VCaP (cell line): ENCODE results near the gene FLRT1.
A peak's percentile ranks its signal among the peaks of the same experiment; 100 is the strongest.

Experiments
- H3K27ac ChIP-seq: fragments of 450-650 bp; 2 replicates; pipeline ENCODE4 v1.5.1; 2017
- TF ChIP-seq, protein P1 (sequence below): fragments of 450-650 bp; conservative IDR thresholded peaks from 2 replicates; pipeline ENCODE4 v1.5.1; 2017; ENCODE audit warnings: mild to moderate bottlenecking, moderate library complexity

FLRT1 gene

DNA sequence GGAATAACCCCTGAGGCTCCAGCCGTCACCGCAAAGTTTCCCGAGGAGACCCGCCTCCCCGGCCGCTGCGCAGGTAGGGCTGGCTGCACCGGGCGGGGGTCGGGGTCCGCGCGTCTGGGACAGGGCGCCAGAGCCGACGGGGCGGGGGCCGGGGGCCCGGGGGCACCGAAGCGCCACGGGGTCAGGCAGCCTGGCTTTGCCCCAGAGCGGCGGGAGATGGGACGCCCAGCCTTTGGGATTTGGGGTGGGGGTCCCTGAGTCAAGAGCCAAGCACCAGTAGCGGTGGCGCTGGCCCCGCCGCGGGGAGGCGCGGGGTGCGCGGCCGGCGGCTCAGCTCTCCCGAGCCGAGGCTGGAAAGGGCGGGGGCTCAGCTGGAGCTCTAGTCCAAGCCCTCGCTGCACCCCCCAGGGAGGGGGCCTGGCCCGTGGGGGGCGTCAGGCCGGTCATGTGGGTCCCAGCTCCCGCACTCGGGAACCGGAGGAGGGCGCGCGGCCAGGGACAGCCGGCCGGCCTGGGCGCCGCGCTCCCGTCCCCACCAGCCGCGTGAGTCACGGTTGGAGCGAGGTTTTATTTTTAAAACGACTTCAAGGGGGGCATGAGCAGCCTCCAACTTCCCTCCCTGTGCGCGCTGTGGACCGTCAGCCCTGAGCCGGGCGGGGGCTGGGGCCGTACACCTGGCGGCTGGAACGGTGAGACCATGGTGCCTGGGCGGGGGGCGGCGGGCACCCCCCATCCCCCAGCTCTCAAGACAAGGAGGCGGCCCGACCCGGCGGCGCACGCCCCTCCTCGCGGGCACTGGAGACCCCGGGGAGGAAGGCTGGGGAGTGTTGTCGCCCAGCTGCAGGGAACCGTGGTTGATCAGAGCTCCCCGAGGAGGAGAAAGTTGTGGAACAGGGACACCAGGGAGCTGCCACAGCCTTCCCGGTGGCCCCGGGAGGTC is 626 bp downstream of the FLRT1 start:
- H3K27ac ChIP-seq, result peak overlapping the region; percentile 61; the same call in 1 of the 2 replicates
- TF ChIP-seq, protein P1, sequence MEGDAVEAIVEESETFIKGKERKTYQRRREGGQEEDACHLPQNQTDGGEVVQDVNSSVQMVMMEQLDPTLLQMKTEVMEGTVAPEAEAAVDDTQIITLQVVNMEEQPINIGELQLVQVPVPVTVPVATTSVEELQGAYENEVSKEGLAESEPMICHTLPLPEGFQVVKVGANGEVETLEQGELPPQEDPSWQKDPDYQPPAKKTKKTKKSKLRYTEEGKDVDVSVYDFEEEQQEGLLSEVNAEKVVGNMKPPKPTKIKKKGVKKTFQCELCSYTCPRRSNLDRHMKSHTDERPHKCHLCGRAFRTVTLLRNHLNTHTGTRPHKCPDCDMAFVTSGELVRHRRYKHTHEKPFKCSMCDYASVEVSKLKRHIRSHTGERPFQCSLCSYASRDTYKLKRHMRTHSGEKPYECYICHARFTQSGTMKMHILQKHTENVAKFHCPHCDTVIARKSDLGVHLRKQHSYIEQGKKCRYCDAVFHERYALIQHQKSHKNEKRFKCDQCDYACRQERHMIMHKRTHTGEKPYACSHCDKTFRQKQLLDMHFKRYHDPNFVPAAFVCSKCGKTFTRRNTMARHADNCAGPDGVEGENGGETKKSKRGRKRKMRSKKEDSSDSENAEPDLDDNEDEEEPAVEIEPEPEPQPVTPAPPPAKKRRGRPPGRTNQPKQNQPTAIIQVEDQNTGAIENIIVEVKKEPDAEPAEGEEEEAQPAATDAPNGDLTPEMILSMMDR, result peak; percentile 62

DNA sequence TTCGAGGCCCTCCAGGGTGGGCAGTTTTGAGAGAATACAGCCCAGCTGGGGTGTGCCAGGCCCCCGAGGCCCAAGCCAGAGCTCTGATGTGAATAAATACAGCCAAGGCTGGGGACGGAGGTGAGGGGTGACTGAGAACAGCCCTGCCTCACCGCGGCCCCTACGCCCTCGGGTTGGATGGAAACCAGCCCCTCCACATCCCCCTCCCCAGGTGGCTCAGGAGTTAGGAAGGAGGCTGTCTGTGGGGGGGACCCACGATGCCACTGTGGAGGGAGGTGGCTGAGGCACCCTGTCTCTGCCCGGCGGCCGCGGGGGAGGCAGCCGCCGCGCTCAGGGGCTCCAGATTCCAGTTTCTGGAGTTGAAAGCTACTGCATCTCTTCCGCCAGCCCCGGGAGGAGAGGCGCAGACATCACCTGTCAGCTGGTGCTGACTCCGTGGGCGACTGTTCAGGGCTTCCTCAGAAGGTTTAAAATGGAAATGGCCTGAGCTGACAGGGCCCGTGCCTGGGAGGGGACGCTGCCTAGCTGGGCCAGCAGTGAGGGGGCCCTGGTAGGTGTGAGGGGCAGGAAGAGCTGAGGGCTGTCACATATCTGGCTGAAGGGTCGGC is 1.4 kb downstream of the FLRT1 start:
- TF ChIP-seq, protein P1, result no peak
- no peak overlapping the region; the same call in 1 of the 2 replicates for H3K27ac ChIP-seq

DNA sequence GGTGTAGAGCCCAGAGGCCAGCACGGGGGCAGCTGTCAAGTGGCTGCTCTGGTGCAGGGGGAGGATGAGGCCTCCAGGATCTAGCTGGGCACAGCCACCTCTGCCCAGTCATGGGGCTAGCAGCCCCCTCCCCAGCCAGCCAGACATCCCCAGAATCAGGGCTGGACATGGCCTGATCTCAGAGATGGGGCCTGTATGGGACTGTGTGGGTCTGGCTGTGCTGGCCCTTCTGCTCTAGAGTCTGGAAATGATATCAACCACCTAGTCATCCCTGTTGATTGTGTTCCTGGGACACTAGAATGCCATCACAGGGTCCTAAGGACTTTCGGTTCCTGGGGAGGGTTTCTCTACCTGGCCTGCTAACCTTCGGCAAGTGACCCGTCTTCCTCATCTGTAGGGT is 2.8 kb downstream of the FLRT1 start:
- TF ChIP-seq, protein P1, result no peak
- H3K27ac ChIP-seq, result no peak overlapping the region

DNA sequence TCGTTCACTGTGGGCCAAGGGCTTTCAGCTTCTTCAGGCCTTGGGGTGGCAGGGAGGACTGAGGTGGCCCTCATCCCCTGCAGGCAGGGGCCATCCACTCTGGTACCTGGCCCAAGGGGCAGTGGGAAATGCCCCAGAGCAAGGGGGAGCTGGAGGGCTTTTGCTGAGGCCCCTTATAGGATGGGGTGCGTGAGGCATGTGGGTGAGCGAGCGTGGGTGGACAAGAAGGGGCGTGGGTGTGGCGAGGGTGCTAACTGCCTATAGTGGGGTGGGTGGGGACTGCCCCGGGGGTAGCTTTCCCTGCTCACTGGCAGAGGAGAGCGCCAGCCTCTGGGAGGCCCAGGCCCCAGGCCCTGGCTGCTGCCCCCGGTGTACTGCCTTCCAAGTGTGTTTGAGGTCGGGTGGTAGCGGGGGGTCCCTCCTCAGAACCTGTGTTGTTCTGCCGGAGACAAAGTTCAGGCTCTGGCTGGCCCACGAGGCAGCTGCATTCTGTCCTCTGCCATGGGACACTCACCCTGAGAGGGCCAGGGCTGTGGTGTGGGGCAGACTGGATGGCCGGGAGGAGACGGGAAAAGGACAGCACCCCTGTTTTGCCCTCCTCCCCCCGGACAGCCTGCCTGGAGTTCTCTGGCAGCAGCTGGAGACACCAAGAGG is 3.4 kb downstream of the FLRT1 start:
- TF ChIP-seq, protein P1, result no peak
- no peak overlapping the region for H3K27ac ChIP-seq

DNA sequence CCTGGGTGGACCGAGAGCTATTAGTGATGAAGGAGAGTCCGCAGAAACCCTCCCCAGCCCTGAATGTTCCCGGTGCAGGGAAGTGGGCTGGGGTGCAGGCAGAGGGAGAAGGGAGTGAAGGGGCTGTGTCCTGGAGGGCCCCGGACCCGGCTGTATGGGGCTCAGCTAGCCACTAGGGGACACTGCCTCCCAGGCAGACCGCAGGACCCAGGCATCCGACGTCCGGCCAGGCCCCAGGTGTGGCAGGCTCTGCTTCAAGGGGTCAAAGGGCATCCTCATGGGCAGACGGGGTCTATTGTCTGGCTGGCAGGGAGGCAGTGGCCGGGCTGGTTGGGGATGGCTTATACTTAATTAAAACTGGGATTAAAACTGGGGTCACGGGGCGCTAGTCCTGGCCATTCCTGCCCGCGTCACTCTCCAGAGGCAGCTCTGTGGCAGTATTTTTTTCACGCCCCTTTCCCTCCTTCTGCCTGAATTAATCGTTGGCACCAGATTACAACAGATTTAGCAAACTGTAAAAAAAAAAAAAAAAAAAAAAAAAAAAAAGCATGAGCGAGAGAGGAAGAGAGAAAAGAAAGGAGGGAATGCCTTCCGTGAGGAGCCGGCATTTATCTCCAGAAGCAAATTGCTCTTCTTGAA is 5.1 kb downstream of the FLRT1 start:
- TF ChIP-seq, protein P1, result peak; percentile 99
- no peak overlapping the region for H3K27ac ChIP-seq

DNA sequence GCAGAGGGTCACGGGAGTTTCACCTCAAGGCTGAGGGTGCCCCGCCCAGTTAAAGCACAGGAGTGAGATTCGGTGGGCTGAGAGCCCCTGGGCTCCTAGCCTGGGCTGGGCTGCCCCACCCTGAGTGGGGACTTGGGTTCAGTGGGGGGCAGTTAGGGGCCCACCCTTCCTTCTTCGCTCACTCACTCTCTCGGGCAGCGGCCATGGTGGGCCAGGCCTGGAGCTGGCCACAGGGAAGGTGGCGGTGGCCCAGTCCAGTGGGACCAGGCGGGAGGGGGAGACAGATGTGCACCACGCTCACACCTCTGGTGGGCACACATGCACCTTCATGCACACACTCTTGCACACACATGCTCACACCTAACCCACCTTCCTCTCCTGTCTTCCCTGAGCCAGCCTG is 6.1 kb downstream of the FLRT1 start:
- TF ChIP-seq, protein P1, result no peak
- no peak overlapping the region for H3K27ac ChIP-seq

DNA sequence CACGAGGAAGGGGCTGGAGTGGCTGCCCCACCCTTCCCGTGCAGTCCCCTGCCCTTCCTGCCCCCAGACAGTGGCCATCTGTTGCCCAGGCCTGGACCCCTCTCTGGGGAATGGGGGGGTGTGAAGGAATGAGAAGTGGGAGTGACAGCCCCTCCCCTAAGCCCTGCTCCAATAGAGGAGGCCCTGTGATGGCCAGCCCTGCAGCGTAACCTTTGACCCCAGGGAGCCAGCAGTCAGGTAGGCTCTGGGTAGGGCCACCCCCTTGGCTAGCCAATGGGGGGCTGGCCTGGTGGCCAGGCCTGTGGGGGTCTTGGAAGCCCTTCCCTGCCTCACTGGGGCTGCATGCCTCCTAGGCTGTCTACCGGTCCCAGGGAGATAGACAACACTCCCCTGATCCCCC is 6.6 kb downstream of the FLRT1 start:
- no peak overlapping the region for H3K27ac ChIP-seq
- TF ChIP-seq, protein P1, result no peak
